Fibroblast of skin of scalp (primary cell): ENCODE data around the gene CDK1. TPM values are rescaled to one million over a fixed set of nuclear protein-coding genes. Genes with fewer than 3 reads are reported as not detected.

ENCODE experiments used
- DNase-seq: peaks from one replicate; pipeline ENCODE4 v3.0.0-alpha.2; 2013
- polyA plus RNA-seq, 2 experiments: library from polyadenylated mRNA; unstranded; fragments of 120-200 nt; gene quantifications; one replicate each; pipeline ENCODE4 v1.2.1, GENCODE V29; 2013; ENCODE audit not compliant: insufficient read length in 2 of 2

Gene CDK1
- 40.3 TPM for polyA plus RNA-seq (2013, experiment 1 of 2; ENCODE audit: insufficient read length)
- polyA plus RNA-seq (2013, experiment 2 of 2; ENCODE audit: insufficient read length): 43.2 TPM

DNA sequence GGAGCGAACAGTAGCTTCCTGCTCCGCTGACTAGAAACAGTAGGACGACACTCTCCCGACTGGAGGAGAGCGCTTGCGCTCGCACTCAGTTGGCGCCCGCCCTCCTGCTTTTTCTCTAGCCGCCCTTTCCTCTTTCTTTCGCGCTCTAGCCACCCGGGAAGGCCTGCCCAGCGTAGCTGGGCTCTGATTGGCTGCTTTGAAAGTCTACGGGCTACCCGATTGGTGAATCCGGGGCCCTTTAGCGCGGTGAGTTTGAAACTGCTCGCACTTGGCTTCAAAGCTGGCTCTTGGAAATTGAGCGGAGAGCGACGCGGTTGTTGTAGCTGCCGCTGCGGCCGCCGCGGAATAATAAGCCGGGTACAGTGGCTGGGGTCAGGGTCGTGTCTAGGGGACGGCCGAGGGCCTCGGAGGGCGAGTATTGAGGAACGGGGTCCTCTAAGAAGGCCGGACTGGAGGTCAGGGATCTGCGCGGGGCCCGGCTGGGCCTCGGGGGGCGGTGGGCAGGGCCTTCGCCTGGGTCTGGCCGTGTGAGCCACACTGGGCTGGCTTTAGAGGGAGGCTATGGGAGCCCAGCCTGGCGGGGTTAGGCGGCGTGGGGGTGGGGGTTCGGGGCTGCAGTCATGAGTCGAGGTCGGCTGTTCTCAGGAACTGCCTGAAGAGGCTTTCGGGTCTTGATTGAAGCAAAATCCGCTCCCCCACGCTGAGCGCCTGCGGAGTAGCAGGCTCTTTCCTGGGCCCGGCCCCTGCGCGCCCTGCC, at the start of gene CDK1:
TSS of gene CDK1 (plus strand) at position 265 of the 757 bp plus-strand sequence. CDS start 1,688 bp downstream, outside the sequence.
- DNase-seq: peak; percentile 99

DNA sequence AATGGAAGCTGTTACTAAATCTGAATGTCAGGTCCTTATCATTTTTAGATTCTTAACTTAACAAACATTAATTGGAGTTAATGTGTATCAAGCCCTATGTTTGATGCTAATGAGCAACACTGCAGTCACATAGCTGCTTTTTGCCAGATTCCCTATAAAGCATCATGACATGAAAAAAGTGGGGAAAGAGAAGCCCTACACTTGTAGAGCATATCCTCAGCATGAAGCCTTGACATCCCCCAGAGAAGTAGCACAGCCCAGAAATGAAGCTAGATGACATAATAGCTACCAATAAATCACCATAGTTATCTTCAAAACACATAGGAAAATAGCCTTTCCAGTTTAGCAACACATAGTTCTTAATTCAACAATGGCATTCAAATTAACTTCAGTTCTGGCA, 49.2 kb upstream of the CDK1 start:
- DNase-seq: no peak

DNA sequence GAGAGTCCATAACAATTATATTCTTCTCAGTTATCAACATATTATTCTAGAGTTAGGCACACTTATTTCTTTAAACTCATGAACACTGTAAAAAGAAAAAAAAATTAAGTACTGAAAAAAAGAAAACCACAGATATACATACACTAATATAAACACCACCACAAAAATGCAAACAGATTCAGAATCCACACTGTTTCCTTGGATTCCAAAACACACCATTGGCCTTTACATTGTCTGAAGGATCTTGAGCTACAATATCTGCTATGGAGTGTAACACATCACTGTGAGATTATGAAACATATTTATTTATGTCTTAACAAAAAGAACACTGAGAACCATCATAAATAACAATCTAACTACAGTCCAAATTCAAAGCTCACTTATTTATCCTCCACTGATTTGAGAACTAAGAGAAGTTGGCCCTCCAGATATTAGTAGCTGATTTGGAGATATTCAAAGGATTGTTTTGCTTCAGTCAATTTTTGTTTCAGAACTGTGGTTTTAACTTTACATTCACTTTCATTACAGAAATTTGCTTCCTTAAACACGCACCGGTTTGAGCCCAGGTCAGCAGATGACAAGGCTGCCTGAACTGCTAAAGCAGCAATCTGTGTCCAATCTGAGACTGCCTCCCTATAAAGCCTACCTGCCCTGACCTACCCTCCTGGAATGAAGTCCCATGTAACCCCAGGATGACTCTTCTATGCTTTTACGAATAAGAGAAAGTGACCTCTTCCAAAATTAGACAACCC, 47.0 kb upstream of the CDK1 start:
- DNase-seq: peak; percentile 25

DNA sequence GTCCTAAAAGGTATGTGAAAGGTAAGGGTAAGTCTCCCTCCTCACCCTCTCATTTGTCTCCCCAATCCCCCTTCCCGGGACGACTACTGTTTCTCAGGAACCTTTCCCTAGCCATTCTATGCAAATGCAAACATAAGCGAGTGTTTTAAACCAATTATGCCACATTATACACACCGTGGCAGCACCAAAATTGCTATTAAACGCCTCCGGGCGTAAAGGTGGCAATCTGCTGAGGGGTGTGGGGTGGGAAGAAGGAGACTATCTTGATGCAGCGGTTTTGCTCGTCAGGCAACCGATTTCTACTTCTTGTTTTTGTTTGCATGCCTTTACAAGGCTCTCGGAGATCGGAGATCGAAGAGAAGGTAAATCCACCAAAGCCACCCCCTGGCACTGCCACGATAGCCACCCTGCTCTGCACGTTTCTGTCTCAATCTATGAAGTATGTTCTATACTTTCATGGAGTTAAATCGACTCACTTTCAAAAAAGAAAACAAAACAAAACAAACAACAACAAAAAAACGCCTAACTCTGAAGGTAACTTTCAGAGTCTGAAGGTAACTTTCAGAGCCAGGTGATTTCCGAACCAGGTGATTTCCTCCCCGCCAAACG, 46.0 kb upstream of the CDK1 start:
- no peak for DNase-seq

DNA sequence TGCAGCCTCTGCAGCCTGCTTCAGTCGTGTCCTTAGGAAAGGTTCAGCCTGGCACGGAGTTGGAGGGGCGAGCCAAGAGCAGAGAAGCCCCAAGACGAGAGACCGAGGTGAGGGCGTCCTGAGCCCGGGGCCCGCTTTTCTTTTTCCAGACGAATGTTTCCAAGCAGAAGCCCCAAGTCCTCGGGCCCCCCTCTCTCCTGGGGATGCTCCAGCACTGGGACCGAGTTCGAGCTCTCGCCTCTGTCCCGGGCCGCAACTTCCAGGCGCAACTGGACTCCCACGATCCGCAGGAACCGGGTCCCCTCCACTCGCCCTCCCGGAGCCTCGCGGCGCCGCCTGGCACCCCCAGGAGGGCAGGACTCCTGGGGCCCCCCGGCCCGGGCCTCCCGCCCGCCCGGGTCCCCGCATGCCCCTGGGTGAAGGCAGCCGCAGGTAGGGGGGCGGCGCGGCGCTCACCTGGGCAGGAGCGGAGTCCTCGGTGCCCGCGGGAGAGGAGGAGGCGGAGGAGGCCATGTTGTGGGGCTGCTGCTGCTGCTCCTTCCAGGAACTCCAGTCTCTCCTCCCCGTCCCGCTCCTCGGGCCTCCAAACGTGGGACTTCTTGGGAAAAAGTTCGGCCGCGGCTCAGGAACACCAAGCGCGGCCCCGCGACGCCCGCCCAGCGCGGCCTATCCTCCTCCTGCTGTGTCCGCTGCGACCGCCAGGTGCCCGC, 45.3 kb upstream of the CDK1 start:
- DNase-seq: peak; percentile 21

DNA sequence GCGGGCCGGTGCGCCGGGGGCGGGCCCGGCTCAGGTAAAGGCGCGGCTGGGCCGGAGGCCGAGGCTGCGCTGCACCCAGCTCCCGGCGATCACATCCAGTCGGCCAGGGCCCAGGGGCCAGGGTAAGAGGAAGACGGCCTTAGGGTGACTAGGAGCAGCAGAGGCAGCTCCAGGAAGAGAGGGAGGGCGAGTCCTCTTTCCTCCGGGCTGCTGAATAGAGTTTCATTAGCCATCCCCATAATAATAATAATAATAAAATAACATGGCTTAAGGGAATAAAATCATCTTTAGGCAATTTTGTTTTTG, 44.8 kb upstream of the CDK1 start:
- DNase-seq: no peak

DNA sequence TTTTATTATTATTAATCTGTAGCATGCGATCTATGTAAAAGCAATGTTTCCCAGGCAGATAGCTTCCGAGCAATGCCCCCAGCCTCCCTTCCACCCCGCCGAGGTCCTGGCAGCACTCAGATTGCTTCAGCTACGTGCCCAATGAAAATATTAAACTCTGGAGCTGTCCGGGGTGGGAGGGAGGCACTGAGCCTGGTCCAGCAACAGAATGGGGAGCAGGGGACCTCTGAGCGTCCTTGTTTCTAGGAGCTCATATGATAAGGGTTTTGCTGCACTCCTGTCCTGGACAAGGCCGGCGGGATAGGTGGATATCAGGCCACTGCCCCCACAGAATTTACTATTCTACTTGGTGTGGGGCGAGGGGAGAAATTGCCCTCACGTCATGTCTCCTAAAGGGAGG, 44.5 kb upstream of the CDK1 start:
- no peak for DNase-seq

DNA sequence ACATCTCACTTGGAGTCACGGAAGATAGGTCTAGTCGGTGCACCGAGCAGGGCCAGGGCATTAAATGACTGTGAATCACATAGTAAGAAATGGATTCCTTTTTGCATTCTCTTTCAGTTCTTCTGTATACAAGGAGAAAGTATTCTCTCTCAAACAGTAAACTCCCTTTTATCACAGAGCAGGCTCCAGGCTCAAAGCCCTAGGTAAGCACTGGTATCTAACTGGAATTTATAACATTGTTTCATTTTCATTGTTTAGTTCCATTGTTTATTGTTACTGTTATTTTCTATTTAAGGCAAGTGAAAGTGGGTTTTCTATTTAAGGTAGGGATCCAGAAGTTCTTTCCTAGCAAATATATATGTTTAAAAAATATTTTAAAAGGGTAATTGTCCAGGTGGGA, 44.1 kb upstream of the CDK1 start:
- no peak for DNase-seq

DNA sequence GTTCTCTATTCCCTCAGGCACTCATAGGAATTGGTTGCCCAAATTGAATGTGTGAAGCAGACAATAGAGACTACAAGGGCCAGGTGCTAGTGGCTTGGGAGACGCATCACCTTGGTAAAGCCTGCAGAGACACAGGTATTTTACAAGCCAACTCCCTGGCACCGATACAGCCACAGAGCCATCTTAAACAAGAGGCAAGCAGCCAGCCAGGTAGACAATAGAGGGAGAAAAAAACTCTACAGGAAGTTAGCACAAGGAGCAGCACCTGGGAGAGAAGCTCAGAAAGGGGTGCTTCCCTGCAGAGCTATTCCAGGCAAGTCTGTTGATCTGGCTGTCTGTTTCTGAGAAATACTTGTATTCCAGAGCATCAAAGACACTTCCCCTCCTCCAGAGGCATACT, 43.0 kb upstream of the CDK1 start:
- no peak for DNase-seq

DNA sequence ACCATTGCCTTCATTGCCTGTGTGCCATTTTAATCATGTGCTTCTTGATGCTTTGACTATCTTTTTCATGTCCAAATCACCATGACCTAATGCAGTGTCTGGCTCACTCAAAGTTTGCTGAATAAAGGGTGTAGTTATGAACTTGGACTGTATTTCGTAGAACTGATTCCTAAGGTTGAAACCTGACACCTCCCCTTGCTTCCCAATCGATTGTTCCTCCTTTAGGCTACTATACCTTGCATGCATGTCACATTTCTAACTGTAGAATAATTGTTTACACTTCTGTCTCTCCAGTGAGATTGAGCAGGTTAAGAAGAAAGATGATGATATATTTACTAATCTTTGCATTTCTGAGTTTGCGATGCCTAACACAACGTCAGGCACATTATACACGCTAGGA, 41.0 kb upstream of the CDK1 start:
- no peak for DNase-seq

DNA sequence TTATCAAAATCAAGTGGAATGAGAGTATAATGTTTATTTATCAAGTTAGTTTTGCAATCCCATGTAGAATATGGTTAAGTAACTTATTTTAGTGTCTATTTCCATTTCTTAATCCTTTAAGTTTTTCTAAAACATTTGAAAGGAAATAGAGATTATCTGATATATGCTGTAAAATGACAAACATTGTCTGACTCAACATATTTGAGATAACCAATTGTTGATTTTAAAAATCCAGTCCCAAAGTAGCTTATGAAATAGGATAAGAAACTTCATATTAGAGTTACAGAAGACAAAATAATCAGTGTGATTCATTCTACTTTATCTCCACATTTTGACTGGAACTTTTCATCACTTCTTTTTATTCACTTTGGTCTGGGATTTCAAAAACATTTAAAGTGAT, 38.7 kb upstream of the CDK1 start:
- DNase-seq: peak; percentile 56

DNA sequence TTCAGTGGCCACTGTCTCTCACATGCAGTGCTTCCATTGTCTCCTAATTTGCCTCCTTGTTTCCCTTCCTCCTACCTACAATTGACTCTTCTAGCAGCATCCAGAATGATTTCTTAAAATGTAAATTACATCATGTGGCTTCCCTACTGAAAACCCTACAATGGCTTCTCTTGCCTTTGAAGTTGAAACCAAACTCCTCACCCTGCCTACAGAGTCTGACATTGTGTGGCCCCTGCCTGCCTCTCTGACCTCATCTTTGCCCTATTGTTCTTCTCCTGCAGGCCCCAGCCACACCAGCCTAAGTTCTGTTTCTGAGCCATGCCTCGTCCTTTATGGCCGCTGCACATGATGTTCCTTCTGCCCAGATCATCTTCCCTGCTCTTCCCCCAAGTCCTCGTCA, 35.8 kb upstream of the CDK1 start:
- no peak for DNase-seq

DNA sequence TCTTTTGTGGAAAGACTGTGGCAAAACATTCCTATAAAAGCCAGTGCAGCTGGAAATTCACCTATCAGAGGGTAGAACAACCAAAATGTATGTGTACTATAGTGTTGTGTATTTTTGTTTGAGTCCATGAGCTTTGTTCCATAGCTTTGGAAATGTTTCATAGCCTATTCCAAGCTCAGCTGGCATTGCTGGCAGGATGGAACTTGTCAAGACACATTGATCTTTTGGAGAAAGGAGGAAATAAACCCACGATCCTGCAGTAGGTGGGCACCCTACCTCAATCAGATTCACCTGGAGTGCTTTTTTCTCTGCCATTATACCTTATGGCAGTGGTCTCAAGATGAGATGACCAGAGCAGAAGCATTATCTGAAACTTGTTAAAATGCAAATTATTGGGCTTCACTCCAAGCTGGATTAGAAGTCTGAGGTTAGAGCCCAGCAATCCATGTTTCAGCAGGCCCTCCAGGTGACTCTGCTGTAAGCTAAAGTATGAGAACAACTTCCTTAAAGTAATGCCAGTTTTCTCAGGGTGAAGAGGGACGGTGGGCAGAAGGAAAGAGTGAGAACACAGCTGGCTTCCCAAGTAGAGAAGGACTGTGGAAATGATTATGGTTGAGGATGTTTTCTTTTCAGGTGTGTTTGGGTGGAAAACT, 30.3 kb upstream of the CDK1 start:
- no peak for DNase-seq

DNA sequence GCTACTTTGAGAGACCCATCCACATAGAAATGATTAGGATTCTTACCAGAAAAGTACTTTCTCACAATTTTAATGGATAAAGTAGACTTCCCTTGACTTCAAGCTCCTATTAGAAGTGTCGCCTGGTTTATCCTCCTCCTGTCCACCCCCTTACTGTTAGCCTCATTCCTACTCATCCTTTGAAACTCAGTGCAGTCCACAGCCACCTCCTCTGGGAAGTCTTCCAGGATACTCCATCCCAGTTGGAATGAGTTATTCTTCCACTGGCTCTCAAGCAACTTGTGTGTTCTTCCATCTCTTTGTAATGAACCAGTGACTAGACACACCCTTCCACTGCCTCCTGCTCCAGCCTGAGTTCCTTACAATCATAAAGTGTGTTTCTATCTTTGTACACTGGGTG, 25.1 kb upstream of the CDK1 start:
- no peak for DNase-seq

DNA sequence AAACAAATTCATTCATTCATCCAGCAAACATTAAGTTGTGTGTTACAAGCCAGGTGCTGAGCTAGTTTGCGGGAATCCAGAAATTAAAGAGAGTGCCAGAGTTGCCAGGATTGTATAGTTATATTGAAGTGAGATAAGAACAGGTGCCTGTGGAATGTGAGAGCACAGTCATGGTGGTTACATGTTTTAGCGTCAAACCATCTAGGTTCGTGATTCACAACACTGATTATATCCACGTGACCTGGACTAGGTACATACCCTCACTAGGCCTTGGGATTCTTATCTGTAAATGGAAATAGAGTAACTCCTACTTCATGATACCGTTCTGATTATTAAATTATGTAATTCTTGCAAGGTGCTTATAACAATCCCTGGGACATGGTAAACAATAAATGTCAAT, 24.5 kb upstream of the CDK1 start:
- DNase-seq: no peak

DNA sequence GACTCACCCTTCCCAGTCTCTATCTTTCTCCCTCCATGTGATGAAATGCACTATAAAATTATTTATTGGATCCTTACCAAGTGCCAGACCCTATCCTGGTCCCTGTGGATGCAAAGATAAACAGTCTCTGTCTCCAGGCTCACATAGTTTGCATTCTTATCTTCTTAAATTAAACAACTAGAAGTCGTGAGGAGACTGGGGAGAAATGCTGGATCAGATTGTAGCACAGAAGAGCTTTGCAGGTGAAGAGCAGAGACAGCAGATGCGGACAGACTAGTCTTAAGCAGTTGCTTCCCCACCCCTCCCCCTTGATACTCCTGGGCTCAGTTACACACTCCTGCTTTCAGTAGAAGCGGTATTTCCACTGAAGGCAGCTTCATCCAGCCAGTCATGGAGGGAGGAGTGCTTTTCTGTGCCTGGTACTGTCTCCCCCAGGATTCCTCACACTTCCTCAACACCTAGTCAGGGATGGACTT, 20.8 kb upstream of the CDK1 start:
- DNase-seq: peak; percentile 66

DNA sequence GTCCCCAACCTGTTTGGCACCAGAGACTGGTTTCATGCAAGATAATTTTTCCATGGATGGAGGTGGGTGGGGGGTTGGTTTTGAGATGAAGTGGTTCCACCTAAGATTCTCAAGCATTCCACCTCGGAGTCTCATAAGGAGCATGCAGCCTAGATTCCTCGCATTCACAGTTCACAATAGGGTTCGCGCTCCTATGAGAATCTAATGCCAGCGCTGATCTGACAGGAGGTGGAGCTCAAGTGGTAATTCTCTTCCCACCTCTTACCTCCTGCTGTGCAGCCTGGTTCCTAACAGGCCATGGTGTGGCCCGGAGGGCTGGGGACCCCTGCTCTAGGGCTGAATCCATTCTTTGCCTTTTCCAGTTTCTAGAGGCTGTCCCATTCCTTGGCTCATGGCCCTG, 19.1 kb upstream of the CDK1 start:
- no peak for DNase-seq

DNA sequence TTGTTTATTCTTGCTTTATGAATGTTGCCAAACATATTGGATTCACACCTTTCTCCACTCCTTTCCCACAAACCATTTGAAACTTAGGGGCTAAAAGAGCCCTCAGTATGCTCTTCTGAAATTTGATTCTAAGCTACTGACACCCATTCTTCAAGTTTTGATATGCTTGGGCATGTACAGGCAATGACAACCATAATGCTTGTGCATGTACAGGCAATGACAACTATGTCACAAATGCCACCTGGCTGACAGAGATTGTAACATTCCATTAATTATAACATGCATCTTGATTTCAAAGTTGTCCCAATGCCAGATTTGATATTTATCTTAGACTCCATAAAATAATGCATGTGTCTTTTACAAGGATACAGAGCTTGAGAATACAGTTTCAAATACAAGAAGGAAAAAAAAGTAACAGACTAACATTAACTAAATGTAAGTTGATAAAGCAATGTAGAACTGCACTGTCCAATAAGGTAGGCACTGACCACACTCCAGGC, 17.5 kb upstream of the CDK1 start:
- no peak for DNase-seq

DNA sequence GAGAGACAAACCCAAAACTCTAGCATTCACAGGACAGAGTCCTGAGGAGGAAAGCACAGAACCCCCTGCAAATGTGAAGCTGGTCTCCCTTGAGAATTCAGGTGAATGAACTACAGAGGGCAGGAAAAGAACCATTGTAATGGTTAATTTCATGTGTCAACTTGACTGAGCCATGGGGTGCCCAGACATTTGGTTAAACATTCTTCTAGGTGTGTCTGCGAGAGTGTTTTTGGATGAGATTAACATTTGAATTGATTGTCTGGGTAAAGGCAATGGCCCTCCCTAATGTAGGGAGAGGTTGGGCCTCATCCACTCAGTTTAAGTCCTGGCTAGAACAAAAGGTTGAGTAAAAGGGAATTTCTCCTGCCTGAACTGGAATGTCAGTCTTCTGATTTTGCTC, 15.7 kb upstream of the CDK1 start:
- DNase-seq: no peak

DNA sequence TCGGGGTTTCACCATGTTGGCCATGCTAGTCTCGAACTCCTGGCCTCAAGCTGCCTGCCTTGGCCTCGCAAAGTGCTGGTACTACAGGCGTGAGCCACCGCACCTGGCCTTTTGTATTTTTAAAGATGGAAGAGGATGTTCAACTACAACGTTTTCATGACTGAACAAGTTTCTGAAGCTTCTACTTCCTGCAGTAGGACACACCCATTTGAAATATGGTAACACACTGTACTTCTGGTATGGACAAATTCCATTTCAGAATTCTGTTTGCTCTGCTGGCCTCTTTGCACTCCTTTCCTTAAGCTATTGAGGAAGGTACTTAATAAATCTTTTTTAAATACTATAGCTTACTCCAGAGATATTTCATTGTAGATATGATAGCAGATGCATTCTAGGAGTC, 10.9 kb upstream of the CDK1 start:
- DNase-seq: no peak

DNA sequence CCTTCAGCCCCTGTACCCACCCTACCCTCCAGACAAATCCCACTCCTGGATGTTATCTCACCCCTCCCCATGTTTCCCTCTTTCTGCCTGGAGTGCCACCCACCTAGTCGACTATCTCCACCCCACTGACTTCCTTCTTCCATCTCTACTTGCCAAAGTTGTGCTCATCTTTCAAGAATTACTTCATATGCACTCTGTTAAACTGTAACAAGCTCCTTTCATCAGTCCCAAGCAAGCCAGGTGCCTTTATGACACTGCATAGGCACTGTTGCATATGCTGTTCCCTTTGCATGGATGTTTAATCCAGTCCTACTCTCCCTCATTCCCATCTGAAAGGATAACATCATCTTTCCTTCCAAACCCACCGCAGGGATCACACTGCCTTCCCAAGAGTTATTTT, 8.9 kb upstream of the CDK1 start:
- no peak for DNase-seq

DNA sequence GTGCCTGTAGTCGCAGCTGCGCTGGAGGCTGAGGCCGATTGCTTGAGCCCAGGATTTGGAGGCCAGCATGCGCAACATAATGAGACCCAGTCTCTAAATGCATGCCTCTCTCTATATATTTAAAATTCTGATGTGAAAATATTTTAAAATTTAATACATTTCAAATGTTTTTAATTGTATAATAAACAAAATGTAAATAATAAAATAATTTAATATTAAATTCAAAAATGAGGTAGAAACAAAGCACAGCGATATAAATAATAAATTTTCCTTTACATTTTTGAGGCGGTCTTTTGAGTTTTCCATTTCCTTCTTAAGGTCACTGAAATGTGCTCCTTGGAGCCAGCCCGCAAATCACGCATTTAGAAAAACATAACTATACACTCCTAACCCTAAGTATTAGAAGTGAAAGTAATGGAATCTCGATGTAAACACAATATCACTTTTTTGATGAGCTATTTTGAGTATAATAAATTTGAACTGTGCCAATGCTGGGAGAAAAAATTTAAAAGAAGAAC, 523 bp upstream of the CDK1 start:
- DNase-seq: no peak
